A549 (cell line): ENCODE results near the gene SND1. TPM values are rescaled to one million over a fixed set of nuclear protein-coding genes. Genes with fewer than 3 reads are reported as not detected.

Experiments used
- ATAC-seq, 2 experiments: fragments of 200-7000 bp in 1 of 2; fragments of >200 bp in 1 of 2; cut with Nextera tagmentation in 1 of 2; cut with Tn5 transposase in 1 of 2; 3 replicates each; pipeline versions ENCODE4 v1.8.0 to v1.9.1; 2018 to 2020; ENCODE audit warnings: mild to moderate bottlenecking in 1 of 2, moderate library complexity in 1 of 2
- CTCF ChIA-PET: fragments of 300-600 bp; sonication (Branson Sonifier 250); formaldehyde crosslinking; extraction: SDS; loops from one replicate; lab custom pipeline; 2021; ENCODE audit warnings: antibody characterized with exemption, inconsistent platforms; lab: Yijun Ruan, JAX
- POLR2A ChIA-PET: fragments of 350-600 bp; formaldehyde crosslinking; extraction: SDS; loops from one replicate; lab custom pipeline; 2021; ENCODE audit warnings: antibody characterized with exemption, inconsistent platforms; lab: Yijun Ruan, JAX
- DNase-seq, 2 experiments: peaks; one replicate each; pipeline versions ENCODE4 v3.0.0 to v3.0.0-alpha.2; 2011 to 2016; ENCODE audit warnings: low read depth in 1 of 2, low spot score in 1 of 2
- FAIRE-seq: peaks from 2 replicates; lab custom pipeline; 2011; peaks lifted over from hg19 to GRCh38; lab: Jason Lieb, UNC
- H3K27ac ChIP-seq, 2 experiments: fragments of >200 bp; sonication (Bioruptor Twin); formaldehyde crosslinking; 3 replicates each; pipeline ENCODE4 v1.5.1; 2016 to 2017
- H3K4me1 ChIP-seq: fragments of >200 bp; sonication (Bioruptor Twin); formaldehyde crosslinking; 3 replicates; pipeline ENCODE4 v1.6.1; 2016
- H3K4me2 ChIP-seq: fragments of >200 bp; sonication (Bioruptor Twin); formaldehyde crosslinking; 3 replicates; pipeline ENCODE4 v1.6.1; 2016
- H3K4me3 ChIP-seq: fragments of >200 bp; sonication (Bioruptor Twin); formaldehyde crosslinking; 3 replicates; pipeline ENCODE4 v1.5.1; 2016
- H3K9me3 ChIP-seq: fragments of >200 bp; sonication (Bioruptor Twin); formaldehyde crosslinking; 3 replicates; pipeline ENCODE4 v1.6.1; 2016
- CHD4 ChIP-seq: fragments of 200-600 bp; sonication (generic); IDR thresholded peaks from 2 replicates; pipeline ENCODE4 v1.6.1; 2016; ENCODE audit warnings: antibody characterized with exemption, mild to moderate bottlenecking, borderline replicate concordance
- CTCF ChIP-seq: fragments of >200 bp; sonication (Bioruptor Twin); formaldehyde crosslinking; IDR thresholded peaks from 3 replicates; pipeline ENCODE4 v1.5.1; 2016
- E2F6 ChIP-seq: IDR thresholded peaks from 2 replicates; pipeline ENCODE4 v1.6.1; 2012; ENCODE audit warnings: low read depth, borderline replicate concordance
- EP300 ChIP-seq, 2 experiments: fragments of >200 bp; sonication (Bioruptor Twin); formaldehyde crosslinking; IDR thresholded peaks; 2 replicates in 1 of 2; 3 replicates in 1 of 2; pipeline ENCODE4 v1.6.1; 2016 to 2017
- FOSL2 ChIP-seq, 2 experiments: fragments of 450-650 bp in 1 of 2; fragments of >200 bp in 1 of 2; sonication (Bioruptor Twin) in 1 of 2; formaldehyde crosslinking; IDR thresholded peaks; 2 replicates each; pipeline versions ENCODE4 v1.5.0 to v1.6.1; 2016 to 2020; ENCODE audit warnings: mild to moderate bottlenecking in 1 of 2, moderate library complexity in 1 of 2
- JUNB ChIP-seq: fragments of >200 bp; sonication (Bioruptor Twin); formaldehyde crosslinking; IDR thresholded peaks from 2 replicates; pipeline ENCODE4 v1.6.1; 2016
- MAFK ChIP-seq: fragments of 450-650 bp; IDR thresholded peaks from 2 replicates; pipeline ENCODE4 v1.6.1; 2014; ENCODE audit not compliant: partially characterized antibody
- MYC ChIP-seq: IDR thresholded peaks from 2 replicates; pipeline ENCODE4 v1.6.1; 2012; ENCODE audit warnings: mild to moderate bottlenecking, inconsistent platforms, low read length, improper control_type of control experiment, borderline replicate concordance
- NFE2L2 ChIP-seq: fragments of 150-350 bp; conservative IDR thresholded peaks from 2 replicates; pipeline ENCODE4 v1.6.1; 2014; ENCODE audit warnings: low read length
- PHF8 ChIP-seq: fragments of 200-600 bp; sonication (generic); IDR thresholded peaks from 2 replicates; pipeline ENCODE4 v1.6.1; 2016; ENCODE audit warnings: low read depth, mild to moderate bottlenecking, antibody characterized with exemption, moderate library complexity, borderline replicate concordance
- RAD21 ChIP-seq, 2 experiments: fragments of >200 bp in 1 of 2; sonication (Bioruptor Twin) in 1 of 2; formaldehyde crosslinking in 1 of 2; IDR thresholded peaks in 1 of 2; conservative IDR thresholded peaks in 1 of 2; 2 replicates in 1 of 2; 3 replicates in 1 of 2; pipeline ENCODE4 v1.6.1; 2012 to 2018; ENCODE audit warnings: inconsistent platforms in 1 of 2
- RCOR1 ChIP-seq: fragments of 150-350 bp; IDR thresholded peaks from 2 replicates; pipeline ENCODE4 v1.6.1; 2014; ENCODE audit warnings: antibody characterized with exemption, low read length, low read depth
- TFCP2L1 ChIP-seq: fragments of 250-450 bp; sonication (Bioruptor Pico); IDR thresholded peaks from 2 replicates; pipeline ENCODE4 v1.5.0; 2021; ENCODE audit warnings: mild to moderate bottlenecking
- TP53 ChIP-seq: fragments of 250-450 bp; sonication (Bioruptor Pico); IDR thresholded peaks from 2 replicates; pipeline ENCODE4 v1.5.0; 2021; ENCODE audit warnings: mild to moderate bottlenecking, moderate library complexity
- USF2 ChIP-seq: fragments of 450-650 bp; IDR thresholded peaks from 2 replicates; pipeline ENCODE4 v1.6.1; 2014; ENCODE audit warnings: antibody characterized with exemption
- ZSCAN20 ChIP-seq: fragments of 250-450 bp; sonication (Bioruptor Pico); IDR thresholded peaks from 2 replicates; pipeline ENCODE4 v1.8.0; 2022; ENCODE audit warnings: mild to moderate bottlenecking, moderate library complexity
- WGBS: methylation state at CpG from one replicate; pipeline ENCODE4 v1.1.6; 2017; ENCODE audit errors: missing lambda C conversion rate; 5-methylcytosine and 5-hydroxymethylcytosine counted together
- polyA plus RNA-seq, 4 experiments: library from polyadenylated mRNA; depleted of rRNA in 3 of 4; stranded (reverse); fragments of >200 nt; fragmentation: RNase III in 1 of 4; extraction: RNeasy Plus Mini Kit Qiagen cat#74134 plus additional on column Dnase treatment in 1 of 4; gene quantifications; 2 replicates in 3 of 4; 3 replicates in 1 of 4; pipeline ENCODE4 v1.2.3, GENCODE V29; 2011 to 2017

Gene SND1
- polyA plus RNA-seq, 2 of the 4 experiments (the other 2 are of a cell fraction) = 102 to 138 TPM

GRCh38 chr7:127798023-127798422 lies 146.0 kb downstream of the SND1 start (continued):
- TF ChIP-seq E2F6 (no peak), FOSL2 (IDR thresholded peaks at IDR 0.05) (no peak), FOSL2 (CRISPR knock-in tag; IDR thresholded peaks at IDR 0.05) (no peak), CTCF (no peak), TFCP2L1 (CRISPR knock-in tag) (no peak), JUNB (no peak), CHD4 (no peak)

GRCh38 chr7:127798769-127799372 lies 146.9 kb downstream of the SND1 start:
- CTCF ChIA-PET = interaction anchor here (1.5 kb wide), 1 partner anchor 91 kb away, joined by 4 read pairs; no protein-coding TSS in a partner anchor
- FAIRE-seq (no peak), DNase-seq (no peak), ATAC-seq (no peak)
- TF ChIP-seq EP300 (IDR thresholded peaks at IDR 0.05) (no peak), E2F6 (no peak), JUNB (no peak), USF2 (no peak), RCOR1 (no peak), ZSCAN20 (CRISPR knock-in tag) (no peak), MAFK (no peak), RAD21 (conservative IDR thresholded peaks at IDR 0.05 in 1 of 2, IDR thresholded peaks at IDR 0.05 in 1 of 2) (no peak), TP53 (CRISPR knock-in tag) (no peak), PHF8 (no peak), MYC (no peak), CTCF (no peak), NFE2L2 (no peak)
- no peak overlapping the region for H3K4me2 ChIP-seq
- no peaks in the 10 kb centered on the region for H3K4me1 ChIP-seq
- 93% methylated on average over 6 of the region's 6 CpGs for WGBS
- no peaks in the 10 kb centered on the region for H3K9me3 ChIP-seq
- no peak overlapping the region for H3K4me3 ChIP-seq
- POLR2A ChIA-PET = no interaction called here
- no peak overlapping the region for H3K27ac ChIP-seq
